HuH-7.5 (cell line): ENCODE data around the gene ALKBH4.
"Not testable (repeated sequence)": the region's sequence is repeated elsewhere in the genome, so short reads cannot be mapped to it uniquely, and the experiment has no call there.

Experiments
- DNase-seq: peaks from one replicate; pipeline ENCODE4 v3.0.0; 2011; ENCODE audit warnings: low spot score

Gene ALKBH4

DNA sequence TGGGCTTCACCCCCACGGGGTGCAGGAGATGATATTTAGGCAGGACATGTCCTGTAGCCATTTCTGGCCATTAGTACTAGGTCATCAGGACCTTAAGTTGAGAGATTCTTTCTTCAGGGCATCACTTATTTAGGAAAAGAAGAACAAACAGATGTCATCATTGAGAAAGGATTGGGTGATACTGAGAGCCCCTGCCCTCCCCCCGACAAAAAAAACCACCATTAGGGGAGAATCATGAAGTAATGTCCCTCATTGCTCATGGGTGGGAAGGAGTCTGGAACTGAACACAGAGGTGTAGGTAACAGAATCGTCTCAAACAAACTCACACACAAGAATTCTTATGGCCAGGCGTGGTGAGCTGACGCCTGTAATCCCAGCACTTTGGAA is 37.7 kb downstream of the ALKBH4 start:
- no peak for DNase-seq

DNA sequence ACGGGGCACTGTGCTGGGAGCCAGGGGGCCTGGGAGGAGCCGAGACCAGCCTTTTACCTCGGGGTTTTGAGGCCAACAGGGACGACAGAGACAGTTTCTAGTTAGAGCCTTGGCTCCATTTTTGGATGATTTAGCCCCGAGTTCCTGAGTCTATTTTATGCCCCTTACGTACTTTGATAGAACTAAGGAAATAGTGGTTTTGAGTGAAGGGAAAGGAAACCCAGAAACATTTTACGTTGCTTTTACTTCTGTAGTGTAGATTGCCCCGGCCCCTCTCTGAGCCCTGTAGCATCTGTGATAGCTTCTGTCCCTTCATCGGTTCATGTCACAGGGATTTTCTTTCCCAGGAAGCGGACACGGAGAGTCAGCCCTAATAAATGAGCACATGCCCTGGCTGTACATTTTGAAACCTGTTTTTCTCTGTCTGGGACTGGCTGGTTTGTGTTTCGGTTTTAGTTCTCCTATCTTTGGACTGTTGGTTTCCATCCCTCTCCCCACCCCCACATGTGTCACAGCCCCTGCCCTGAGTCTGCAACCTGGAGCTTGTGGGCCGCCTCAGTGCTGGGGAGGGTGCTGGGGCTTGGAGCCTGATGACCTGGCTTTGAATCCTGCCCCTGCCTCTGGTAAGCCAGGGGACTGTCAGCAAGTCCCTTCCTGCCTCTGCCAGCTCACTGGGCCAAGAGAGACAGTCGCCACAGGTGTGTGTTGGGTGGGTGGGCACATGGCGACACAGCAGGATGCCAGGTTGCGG is 38.2 kb downstream of the ALKBH4 start:
- no peak for DNase-seq

DNA sequence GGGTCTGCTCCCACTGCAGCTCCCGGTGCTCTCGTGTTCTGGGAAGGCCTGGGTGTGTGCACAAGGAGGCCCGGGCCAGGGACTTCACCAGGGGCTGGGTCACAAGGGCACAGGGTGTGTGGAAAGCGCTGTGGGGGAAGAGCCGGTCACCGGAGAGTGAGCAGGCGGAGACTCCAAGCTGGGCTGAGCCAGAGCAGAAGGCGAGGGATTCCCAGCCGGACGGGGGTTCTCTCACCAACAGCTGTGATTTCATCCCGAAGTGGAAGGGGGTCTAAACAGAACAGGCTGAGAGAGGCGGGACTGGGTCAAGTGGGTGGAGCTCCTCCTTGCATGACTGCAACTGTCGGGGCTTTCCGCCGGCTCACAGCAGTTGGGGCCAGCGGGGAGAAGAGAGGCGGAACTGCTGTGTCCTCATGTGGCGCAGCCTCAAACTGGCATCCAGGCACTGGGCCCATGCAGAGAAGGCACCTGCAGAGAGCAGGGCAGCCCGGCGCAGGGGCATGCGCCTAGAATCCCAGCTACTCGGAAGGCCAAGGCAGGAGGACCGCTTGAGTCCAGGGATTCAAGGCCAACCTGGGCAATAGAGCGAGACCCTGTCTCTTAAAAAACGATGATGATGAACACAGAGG is 38.9 kb downstream of the ALKBH4 start:
- no peak for DNase-seq

DNA sequence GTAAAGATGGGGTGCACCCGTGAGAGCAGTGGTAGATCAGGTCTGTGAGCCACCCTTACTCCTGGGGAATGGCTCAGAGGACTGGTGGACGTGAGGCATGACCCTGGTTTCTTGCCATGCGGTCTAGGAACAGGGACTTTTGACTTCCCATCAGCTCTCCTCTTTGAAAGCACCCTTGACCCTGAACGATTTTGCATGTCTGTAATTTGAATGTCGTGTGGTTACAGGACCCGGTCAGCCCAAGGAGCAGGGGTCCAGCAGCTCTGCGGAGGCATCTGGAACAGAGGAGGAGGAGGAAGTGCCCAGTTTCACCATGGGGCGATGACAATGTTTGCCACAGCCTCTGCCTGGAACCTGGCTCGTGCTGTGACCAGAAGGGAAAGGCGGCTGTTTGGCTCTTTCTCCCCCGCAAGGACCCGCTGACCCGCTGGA is 39.9 kb downstream of the ALKBH4 start:
- DNase-seq = no peak

DNA sequence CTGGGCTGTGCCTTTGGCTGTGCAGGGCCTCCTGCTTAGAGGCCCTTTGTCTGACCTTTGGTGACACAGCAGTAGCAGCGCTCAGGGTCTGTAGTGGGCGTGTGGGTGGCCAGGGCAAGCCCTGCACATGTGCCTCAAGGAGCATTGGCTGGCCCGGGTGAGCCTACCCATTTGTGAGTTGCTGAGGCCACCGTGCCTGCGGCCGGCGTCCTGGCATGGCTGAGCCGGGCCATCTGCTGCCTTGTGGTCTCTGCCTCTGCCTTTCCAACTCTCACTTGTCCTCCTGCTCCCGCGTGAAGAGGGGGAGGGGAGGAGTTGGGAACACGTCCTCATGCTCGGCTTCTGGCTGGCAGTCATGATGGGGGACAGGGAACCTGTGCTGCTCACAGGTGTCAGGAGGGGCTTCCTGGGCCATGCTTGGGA is 40.5 kb downstream of the ALKBH4 start:
- no peak for DNase-seq

DNA sequence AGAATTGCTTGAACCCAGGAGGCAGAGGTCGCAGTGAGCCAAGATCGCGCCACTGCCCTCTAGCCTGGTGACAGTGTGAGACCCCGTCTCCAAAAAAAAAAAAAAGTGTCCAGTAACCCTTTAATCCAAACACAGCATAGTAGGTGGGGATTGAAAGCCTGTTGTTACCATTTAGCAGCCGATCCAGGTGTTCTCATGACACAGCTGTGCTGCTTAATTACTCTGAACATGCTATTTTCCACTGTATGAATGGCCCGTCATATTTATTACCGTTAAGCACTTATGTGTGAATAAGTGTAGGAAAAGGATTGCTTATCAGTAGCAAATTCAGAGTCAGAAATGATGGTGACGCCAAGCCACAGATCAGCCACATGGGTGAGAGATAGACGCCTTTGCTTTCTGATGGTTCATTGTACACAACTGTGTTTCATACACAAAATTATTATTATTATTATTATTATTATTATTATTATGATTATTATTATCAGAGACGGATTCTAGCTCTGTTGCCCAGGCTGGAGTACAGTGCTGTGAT is 42.9 kb downstream of the ALKBH4 start:
- no peak for DNase-seq

DNA sequence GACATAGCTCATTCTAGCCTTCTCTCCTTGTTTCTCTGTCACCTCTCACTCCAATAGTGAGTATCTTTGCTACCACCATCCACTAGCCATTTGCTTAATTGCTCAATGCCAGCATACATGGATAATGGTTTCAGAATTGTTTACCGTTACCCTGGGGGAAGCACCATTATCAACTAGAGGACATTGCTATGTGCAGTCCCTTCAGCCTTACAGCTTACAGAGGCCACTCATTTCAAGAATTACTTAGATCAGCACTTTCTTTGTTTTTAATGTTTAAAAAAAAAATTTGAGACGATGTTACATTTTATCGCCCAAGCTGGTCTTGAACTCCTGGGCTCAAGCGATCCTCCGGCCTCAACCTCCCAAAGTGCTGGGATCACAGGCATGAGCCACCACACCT is 46.1 kb downstream of the ALKBH4 start:
- no peak for DNase-seq

DNA sequence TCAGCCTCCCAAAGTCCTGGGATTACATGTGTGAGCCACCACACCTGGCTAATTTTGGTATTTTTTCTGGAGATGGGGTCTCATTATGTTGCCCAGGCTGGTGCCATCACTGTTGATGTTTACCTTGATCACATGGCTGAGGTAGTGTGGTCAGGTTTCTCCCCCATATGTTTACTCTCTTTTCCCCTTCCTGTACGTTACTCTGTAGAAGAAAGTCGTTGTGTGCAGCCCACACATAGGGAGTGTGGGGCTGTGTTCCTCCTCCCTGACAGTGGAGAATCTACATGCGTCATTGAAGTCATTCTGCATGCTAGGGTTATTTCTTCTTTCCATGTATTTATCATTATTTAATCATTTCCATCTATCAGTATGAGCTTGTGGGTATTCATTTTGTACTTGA is 47.6 kb downstream of the ALKBH4 start:
- DNase-seq = no peak

DNA sequence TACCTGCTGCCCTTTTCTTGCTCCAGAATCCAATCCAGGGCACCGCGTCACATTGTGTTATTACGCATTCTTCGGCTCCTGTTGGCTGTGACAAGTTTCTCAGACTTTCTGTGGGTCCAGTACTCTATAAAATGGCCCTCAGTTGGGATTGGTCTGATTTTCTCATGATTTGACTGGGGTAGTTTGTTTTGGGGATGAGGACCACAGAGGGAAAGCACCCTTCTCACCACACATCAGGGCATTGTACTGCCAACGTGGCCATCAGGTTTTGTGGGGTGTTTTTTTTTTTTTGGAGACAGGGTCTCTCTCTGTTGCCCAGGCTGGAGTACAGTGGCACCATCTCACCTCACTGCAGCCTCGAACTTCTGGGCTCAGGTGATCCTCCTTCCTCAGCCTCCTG is 48.3 kb downstream of the ALKBH4 start:
- DNase-seq = no peak

DNA sequence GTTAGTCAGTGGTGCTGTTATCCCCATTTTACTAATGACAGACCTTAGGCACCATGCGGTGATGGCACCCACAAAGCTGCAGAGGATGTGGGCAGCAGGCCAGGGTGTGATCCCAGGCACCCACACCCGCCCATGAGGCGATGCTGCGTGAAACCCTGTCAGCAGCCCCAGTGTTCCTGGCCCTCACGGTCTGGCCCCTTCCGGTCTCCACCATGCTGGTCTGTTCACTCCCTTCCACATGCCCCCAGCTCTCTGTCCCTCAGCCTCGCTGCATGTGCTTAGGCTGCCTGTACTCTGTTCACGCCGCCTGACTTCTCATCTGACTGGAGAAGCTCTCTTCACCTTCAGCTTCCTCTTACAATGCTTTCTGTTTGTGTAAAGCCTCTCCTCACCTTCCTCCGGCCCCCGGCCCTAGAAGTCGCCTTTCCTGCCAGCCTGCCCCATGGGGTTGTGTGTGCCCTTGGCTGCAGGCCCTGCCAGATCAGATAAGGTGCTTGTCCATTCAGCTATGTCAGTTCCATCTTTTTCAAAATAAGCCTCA is 48.9 kb downstream of the ALKBH4 start:
- no peak for DNase-seq

DNA sequence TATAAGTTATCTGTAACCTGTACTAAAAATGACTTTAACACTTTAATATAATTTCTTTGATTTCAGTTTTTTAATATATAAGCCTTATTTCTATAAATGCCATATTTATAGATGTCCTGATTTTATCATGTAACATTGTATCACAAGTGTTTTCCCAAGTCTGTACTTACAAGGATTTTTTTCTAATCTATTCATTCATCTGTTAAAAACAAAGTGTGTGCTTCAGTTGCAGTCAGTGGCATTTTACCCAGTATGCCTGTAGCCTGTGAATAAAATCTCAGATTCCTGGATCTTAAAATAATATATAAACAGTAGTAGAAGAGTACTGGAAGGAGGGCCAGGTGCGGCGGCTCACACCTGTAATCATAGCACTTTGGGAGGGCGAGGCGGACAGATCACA is 51.1 kb downstream of the ALKBH4 start:
- no peak for DNase-seq

DNA sequence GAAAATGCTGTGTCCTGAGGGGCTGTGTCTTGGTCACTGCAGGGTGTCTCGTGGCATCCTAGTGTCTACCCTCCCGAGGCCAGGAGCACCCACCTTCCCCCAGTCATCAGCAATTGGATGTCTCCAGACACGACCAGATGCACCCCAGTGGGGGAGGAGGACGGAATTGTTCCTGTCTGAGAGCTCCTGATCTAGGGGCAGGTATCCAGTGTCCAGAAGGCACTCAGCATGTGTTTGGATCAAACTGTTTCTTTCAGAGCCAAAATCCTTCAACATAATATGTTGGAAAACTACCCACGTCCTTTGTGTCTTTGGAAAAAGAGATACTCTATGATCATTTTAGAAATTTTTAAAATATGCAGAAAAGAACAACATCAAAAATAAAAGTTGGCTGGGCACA is 51.6 kb downstream of the ALKBH4 start:
- no peak for DNase-seq

DNA sequence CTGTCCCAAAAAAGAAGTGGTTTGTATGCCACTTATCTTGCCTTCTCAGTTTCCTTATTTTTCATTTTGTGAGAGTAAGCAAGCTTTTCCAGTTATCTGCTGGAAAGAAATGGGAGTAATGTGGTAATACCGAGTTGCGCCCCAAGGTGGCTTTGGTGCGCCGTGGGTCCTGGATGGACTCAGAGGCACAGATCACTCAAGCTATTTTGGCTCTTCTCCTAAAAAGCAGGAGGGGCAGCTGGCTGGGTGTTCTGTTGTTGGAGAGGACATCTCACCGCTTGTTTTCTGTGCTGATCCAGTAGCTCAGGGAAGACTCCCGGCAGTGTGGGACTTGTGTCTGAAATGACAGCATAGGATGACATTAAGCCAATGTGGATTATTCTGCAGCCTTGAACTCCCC is 52.1 kb downstream of the ALKBH4 start:
- peak; percentile 51 for DNase-seq

DNA sequence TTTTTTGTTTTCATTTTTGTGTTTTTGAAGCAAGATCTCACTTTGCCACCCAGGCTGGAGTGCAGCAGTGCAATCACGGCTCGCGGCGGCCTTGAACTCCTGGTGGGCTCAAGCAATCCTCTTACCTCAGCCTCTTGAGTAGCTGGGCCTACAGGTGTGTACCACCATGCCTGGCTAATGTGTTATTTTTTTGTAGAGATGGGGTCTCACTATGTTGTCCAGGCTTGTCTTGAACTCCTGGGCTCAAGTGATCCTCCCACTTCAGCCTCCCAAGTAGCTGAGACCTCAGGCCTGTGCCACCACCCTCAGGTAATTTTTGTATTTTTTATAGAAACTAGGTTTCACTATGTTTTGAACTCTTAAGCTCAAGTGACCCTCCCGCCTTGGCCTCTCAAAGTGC is 53.7 kb downstream of the ALKBH4 start:
- DNase-seq = no peak

DNA sequence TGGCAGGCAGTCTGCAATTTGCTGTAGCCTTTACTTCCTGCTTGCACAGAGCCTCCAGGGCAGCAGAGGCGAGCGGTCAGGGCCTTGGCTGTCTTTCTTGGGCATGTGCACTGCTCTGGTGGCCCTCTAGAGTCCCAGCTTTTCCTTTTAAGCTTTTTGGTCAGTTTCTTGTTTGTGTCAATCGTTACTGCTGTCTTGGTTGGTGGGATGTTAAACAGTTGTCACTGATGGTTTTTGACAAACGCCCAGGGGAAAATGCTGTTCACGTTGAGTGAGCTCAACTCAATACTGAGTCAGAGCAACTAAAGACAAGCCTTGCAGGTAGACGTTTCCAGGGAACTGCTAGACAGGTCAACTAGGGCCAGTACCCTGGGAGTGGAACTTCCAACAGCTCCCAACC is 54.5 kb downstream of the ALKBH4 start:
- DNase-seq = no peak

DNA sequence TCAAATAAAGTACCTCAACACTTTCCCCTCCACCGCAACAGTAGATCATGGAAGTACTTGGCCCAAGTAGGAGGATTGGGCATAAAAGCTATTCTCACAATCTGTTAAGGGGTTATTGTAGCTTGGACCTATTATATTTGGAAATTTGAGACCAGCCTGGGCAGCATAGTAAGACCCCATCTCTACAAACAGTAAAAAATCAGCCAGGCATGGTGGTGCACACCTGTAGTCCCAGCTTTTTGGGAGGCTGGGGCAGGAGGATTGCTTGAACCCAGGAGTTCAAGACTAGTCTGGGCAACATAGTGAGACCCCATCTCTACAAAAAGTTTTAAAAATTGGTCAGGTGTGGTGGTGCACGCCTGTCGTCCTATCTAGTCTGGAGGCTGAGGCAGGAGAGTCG is 55.3 kb downstream of the ALKBH4 start:
- DNase-seq = no peak

DNA sequence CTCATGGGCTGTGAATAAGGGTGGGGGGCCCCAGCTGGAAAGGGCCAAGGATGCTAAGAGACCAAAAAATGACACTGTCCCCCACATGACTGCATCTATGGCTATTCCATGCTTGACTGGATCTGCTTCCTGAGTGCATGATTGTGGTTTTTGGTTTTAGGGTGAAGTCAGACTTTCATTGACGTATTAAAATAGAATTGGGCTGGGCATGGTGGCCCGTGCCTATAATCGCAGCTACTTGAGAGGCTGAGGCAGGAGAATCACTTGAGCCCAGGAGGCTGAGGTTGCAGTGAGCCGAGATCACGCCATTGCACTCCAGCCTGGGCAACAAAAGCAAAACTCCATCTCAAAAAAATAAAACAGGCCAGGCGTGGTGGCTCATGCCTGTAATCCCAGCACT is 56.1 kb downstream of the ALKBH4 start:
- DNase-seq = not testable (repeated sequence)

DNA sequence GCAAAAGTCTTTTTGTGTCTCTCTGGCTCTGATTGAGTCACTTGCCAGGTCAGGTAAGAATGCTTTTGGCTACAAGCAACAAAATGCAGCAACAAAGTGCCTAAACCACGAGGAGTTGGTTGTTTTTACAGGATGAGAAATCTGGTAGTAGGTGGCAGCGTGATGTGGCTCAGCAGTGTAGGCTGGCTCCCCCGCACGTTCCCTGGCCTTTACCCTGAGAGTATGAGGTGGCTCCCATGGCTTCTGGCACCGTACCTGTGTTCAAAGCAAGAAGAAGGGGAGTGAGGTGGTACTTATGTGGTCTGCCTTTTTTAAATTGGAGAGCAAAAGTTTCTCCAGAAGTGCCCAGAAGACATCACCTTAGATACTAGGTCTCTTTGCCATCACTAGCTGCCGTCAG is 56.8 kb downstream of the ALKBH4 start:
- DNase-seq = no peak
